Measurements from ENCODE around the gene TBCB. TPM values are rescaled to one million over a fixed set of nuclear protein-coding genes. Genes with fewer than 3 reads are reported as not detected.
A peak's percentile ranks its signal among the peaks of the same experiment; 100 is the strongest.

The TBCB gene
- polyA plus RNA-seq, 2 of the 4 experiments (the other 2 are of a cell fraction): 395 to 397 TPM

- peak; percentile 92; the same call in 1 of the 2 replicates for TF ChIP-seq MAZ (IDR thresholded peaks at IDR 0.05; ENCODE audit: borderline replicate concordance, low read depth, low read length)
- peak; percentile 86 for TF ChIP-seq MAX (IDR thresholded peaks at IDR 0.05)
- peak; percentile 40; the same call in 1 of the 2 replicates for TF ChIP-seq HOXB5 (CRISPR knock-in tag; IDR thresholded peaks at IDR 0.05)
- peak; percentile 83 for TF ChIP-seq POLR2A (IDR thresholded peaks at IDR 0.05; ENCODE audit: low read length)
- no peak for TF ChIP-seq HES2 (IDR thresholded peaks at IDR 0.05)
- TF ChIP-seq MYC (IDR thresholded peaks at IDR 0.05; ENCODE audit: borderline replicate concordance, low read length): peak; percentile 90
- no peak for TF ChIP-seq HOXA7 (CRISPR knock-in tag; IDR thresholded peaks at IDR 0.05)
- TF ChIP-seq JUN (IDR thresholded peaks at IDR 0.05): peak; percentile 93 to 100
- TF ChIP-seq TFCP2L1 (CRISPR knock-in tag; IDR thresholded peaks at IDR 0.05): no peak
- peak; percentile 67; the same call in 1 of the 2 replicates for TF ChIP-seq FOSL2 (IDR thresholded peaks at IDR 0.05)
- peak; percentile 99 for TF ChIP-seq FOSL2 (CRISPR knock-in tag; IDR thresholded peaks at IDR 0.05)
- TF ChIP-seq ATOH8 (CRISPR knock-in tag; IDR thresholded peaks at IDR 0.05; ENCODE audit: low read depth): peak; percentile 60; the same call in 1 of the 2 replicates
- TF ChIP-seq RARB (CRISPR knock-in tag; IDR thresholded peaks at IDR 0.05): no peak
- TF ChIP-seq GATA3 (IDR thresholded peaks at IDR 0.05; ENCODE audit: borderline replicate concordance): peak; percentile 59; the same call in 1 of the 2 replicates
Measured at GRCh38 chr19:36139473-36140303, 24.4 kb downstream of the TBCB start, which contains the start of gene CAPNS1 (continued).

- no peaks in the 10 kb centered on the region for H3K9me3 ChIP-seq
- WGBS (ENCODE audit: missing lambda C conversion rate): 2% methylated on average over 25 of the region's 31 CpGs
- H3K4me2 ChIP-seq: peak overlapping the region; percentile 69
- CTCF ChIA-PET: interaction anchor here (0.8 to 6.7 kb wide), 7 partner anchors 10 to 39 kb away, joined by 3 to 75 read pairs (median 5); no protein-coding TSS in a partner anchor
- ATAC-seq (peak; percentile 36 to 54), FAIRE-seq (no peak), DNase-seq (ENCODE audit: low read depth in 1 of 2, low spot score in 1 of 2) (peak; percentile 89 to 96)
- H3K4me3 ChIP-seq: peak overlapping the region; percentile 75
- POLR2A ChIA-PET: interaction anchor here (0.6 to 2.0 kb wide), 9 partner anchors 9 to 131 kb away, joined by 3 to 57 read pairs (median 5); partner anchors contain the start of genes POLR2I, TBCB, THAP8 and ZNF146
- H3K27ac ChIP-seq: peak overlapping the region; percentile 93 to 95
- TF ChIP-seq GATA3 (IDR thresholded peaks at IDR 0.05; ENCODE audit: borderline replicate concordance) (peak; percentile 36; the same call in 1 of the 2 replicates), FOSB (CRISPR knock-in tag; IDR thresholded peaks at IDR 0.05) (peak; percentile 75; the same call in 1 of the 2 replicates), CHD2 (IDR thresholded peaks at IDR 0.05; ENCODE audit: low read length, partially characterized antibody) (peak; percentile 18), MAFK (IDR thresholded peaks at IDR 0.05; ENCODE audit: partially characterized antibody) (no peak), TFCP2L1 (CRISPR knock-in tag; IDR thresholded peaks at IDR 0.05) (peak; percentile 87), PBX3 (IDR thresholded peaks at IDR 0.05) (peak; percentile 68), ATOH8 (CRISPR knock-in tag; IDR thresholded peaks at IDR 0.05; ENCODE audit: low read depth) (0 out of 2 replicates have a peak, but pooled peaks have one; percentile 9), PHF8 (IDR thresholded peaks at IDR 0.05; ENCODE audit: borderline replicate concordance, low read depth) (peak; percentile 43; the same call in 1 of the 2 replicates), E2F6 (IDR thresholded peaks at IDR 0.05; ENCODE audit: borderline replicate concordance, low read depth) (peak; percentile 61; the same call in 1 of the 2 replicates), HOXB5 (CRISPR knock-in tag; IDR thresholded peaks at IDR 0.05) (0 out of 2 replicates have a peak, but pooled peaks have one; percentile 0), RARB (CRISPR knock-in tag; IDR thresholded peaks at IDR 0.05) (peak; percentile 33; the same call in 1 of the 2 replicates), EHMT2 (IDR thresholded peaks at IDR 0.05; ENCODE audit: low read depth) (no peak), ZNF302 (CRISPR knock-in tag; IDR thresholded peaks at IDR 0.05) (no peak; the same call in 1 of the 2 replicates), POLR2A (IDR thresholded peaks at IDR 0.05; ENCODE audit: low read length) (peak; percentile 21), MAX (IDR thresholded peaks at IDR 0.05) (peak; percentile 28; the same call in 1 of the 2 replicates), HOXA7 (CRISPR knock-in tag; IDR thresholded peaks at IDR 0.05) (0 out of 2 replicates have a peak, but pooled peaks have one; percentile 61), JUN (IDR thresholded peaks at IDR 0.05) (no peak; a peak in 1 of 5 replicates), ESRRA (IDR thresholded peaks at IDR 0.05; ENCODE audit: borderline replicate concordance, low read length) (no peak)
- H3K4me1 ChIP-seq: peaks cover 37% of the 10 kb centered on the region
Measured at GRCh38 chr19:36140304-36141038, 25.2 kb downstream of the TBCB start.

All from A549 (cell line).